ENCODE results near the gene SLU7. TPM values are rescaled to one million over a fixed set of nuclear protein-coding genes. Genes with fewer than 3 reads are reported as not detected.

The SLU7 gene
- total RNA-seq, 4 donors from 2014 or later = 70.1 to 122 (median 96.3) TPM

DNA sequence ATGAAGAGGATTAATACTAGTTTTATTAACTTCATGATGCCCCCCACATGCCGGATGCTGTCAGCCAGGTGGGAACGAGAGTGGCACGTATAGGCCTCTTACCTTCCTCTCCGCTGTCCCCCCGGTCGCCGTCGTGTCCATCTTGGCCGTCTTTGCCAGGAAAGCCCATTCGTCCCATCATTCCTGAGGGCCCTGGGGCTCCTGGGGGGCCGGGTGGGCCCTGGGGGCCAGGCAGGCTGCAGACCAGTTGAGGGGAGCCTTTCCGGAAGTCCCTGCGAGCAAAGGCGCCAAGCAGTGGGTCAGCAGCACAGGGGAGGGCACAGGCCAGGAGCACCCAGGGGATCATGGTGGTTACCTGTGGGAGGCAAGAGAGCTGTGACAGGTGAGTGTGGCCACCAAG, 64.2 kb downstream of the SLU7 start:
- no peak overlapping the region for H3K4me3 ChIP-seq (replicated peaks in 1 of 3)
- no peak for DNase-seq
- no peak for TF ChIP-seq POLR2A (IDR thresholded peaks at IDR 0.05)
- TF ChIP-seq, protein P1, sequence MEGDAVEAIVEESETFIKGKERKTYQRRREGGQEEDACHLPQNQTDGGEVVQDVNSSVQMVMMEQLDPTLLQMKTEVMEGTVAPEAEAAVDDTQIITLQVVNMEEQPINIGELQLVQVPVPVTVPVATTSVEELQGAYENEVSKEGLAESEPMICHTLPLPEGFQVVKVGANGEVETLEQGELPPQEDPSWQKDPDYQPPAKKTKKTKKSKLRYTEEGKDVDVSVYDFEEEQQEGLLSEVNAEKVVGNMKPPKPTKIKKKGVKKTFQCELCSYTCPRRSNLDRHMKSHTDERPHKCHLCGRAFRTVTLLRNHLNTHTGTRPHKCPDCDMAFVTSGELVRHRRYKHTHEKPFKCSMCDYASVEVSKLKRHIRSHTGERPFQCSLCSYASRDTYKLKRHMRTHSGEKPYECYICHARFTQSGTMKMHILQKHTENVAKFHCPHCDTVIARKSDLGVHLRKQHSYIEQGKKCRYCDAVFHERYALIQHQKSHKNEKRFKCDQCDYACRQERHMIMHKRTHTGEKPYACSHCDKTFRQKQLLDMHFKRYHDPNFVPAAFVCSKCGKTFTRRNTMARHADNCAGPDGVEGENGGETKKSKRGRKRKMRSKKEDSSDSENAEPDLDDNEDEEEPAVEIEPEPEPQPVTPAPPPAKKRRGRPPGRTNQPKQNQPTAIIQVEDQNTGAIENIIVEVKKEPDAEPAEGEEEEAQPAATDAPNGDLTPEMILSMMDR (IDR thresholded peaks at IDR 0.05) = no peak
- H3K4me1 ChIP-seq = peaks cover 2 to 7% of the 10 kb centered on the region in 2 donors
- WGBS, 2 donors = 92 to 93% methylated on average over 14 of the region's 14 CpGs
- H3K9me3 ChIP-seq = no peaks in the 10 kb centered on the region
- H3K27ac ChIP-seq = no peak overlapping the region
- intact Hi-C loops (cut with DNase I) = no loop called here
- H3K27me3 ChIP-seq = no peaks in the 10 kb centered on the region
- H3K36me3 ChIP-seq = no peaks in the 10 kb centered on the region

DNA sequence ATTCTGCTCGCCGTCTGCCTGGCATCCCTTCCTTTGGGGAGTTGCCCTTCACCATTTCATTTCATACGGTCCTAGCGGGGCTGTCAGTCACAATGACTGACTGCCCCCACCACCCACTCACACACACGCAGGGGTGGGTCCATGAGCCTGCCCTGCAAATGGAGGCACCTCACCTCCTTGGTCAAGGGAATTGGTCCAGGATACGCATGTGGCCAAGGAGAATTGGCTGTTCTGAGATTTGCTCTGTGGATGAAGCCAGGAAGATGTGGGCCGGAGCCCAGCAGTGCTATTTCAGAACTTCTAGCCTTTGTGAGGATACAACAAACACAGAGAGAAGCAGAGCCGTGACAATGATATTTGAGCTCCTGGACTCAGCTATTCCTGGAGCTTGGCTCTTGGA, 65.5 kb downstream of the SLU7 start:
- WGBS, 2 donors = 82 to 93% methylated on average over 8 of the region's 8 CpGs
- Histone ChIP-seq H3K36me3 (no peaks in the 10 kb centered on the region), H3K27me3 (no peaks in the 10 kb centered on the region), H3K4me3 (replicated peaks in 1 of 3) (no peak overlapping the region), H3K9me3 (no peaks in the 10 kb centered on the region), H3K27ac (no peak overlapping the region), H3K4me1 (no peaks in the 10 kb centered on the region)
- TF ChIP-seq, protein P1 (IDR thresholded peaks at IDR 0.05) = no peak
- no peak for TF ChIP-seq POLR2A (IDR thresholded peaks at IDR 0.05)
- DNase-seq = no peak
- intact Hi-C loops (cut with DNase I) = no loop called here

DNA sequence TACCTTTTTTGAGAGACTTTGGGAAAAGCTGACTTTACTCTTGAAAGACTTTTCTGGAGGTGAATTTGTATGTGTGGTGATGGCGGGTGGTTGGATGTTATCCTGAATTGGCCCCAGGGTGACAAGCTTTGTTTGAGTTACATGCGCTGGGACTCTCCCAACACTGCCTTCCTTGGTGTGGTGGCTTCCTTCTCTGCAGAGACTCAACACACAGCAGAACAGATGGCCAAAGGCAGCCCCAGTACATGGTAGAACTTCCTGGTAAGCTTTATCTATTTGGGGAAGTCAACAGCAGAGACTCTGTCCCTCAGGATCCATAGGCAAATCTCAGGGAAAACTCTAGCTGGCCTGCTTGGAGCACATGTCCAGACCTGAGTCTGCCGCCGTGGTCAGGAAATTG, 66.6 kb downstream of the SLU7 start:
- Histone ChIP-seq H3K4me1 (no peaks in the 10 kb centered on the region), H3K9me3 (no peaks in the 10 kb centered on the region), H3K4me3 (replicated peaks in 1 of 3) (no peak overlapping the region), H3K36me3 (no peaks in the 10 kb centered on the region), H3K27me3 (no peaks in the 10 kb centered on the region), H3K27ac (no peak overlapping the region)
- intact Hi-C loops (cut with DNase I) = no loop called here
- 99% methylated on average over 4 of the region's 4 CpGs for WGBS, 2 donors
- no peak for TF ChIP-seq POLR2A (IDR thresholded peaks at IDR 0.05)
- no peak for DNase-seq

Other genes with a start within 250 kb of the SLU7 start
- gene FABP6, start 189.6 kb downstream of the SLU7 start, total RNA-seq = not detected
- 10 to 100 TPM in 2 of 4 donors, 1 to 10 TPM in 2; 6.3 to 11.8 (median 10.0) TPM for gene CCNJL, start 106.5 kb downstream of the SLU7 start, total RNA-seq
- 1 to 10 TPM in 2 of 4 donors, not detected in 2; 1.1 TPM for gene C1QTNF2, start 48.5 kb downstream of the SLU7 start, total RNA-seq
- 1 to 10 TPM; 5.8 to 9.0 (median 7.2) TPM for gene FAM200C, start 19.0 kb downstream of the SLU7 start, total RNA-seq
- 100 to 1,000 TPM in 1 of 4 donors, 10 to 100 TPM in 3; 42.6 to 165 (median 79.4) TPM for gene PTTG1, start 2.8 kb upstream of the SLU7 start, total RNA-seq